Activated CD8-positive, alpha-beta memory T cell treated with anti-CD3 and anti-CD28 coated beads for 48 hours (primary cell): ENCODE data around the gene VAV3.
"Not testable (repeated sequence)": the region's sequence is repeated elsewhere in the genome, so short reads cannot be mapped to it uniquely, and the experiment has no call there.

Experiments
- DNase-seq, 3 experiments: peaks; one replicate each; pipeline ENCODE4 v3.0.0-alpha.2; 2020; ENCODE audit warnings: low read depth in 2 of 3, low spot score in 2 of 3

The VAV3 gene

DNA sequence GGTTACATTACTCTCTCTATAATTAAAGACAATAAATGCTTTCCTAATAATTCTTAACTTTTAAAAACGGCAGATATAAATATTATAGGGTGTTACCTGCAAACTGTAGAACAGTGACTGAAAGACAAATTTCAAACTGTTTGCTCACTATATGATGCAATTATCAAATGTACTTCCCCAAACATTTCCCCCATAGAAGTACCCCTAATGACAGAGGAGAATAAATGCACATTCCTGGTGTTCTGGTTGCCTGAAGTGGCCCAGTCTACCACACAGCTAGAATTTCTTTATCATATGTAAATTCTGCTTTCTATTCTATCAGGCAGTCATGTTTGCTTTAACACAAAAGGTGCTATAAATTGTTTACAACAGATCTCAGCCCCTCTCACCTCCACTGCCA lies 70.4 kb downstream of the VAV3 start:
- no peak for DNase-seq

DNA sequence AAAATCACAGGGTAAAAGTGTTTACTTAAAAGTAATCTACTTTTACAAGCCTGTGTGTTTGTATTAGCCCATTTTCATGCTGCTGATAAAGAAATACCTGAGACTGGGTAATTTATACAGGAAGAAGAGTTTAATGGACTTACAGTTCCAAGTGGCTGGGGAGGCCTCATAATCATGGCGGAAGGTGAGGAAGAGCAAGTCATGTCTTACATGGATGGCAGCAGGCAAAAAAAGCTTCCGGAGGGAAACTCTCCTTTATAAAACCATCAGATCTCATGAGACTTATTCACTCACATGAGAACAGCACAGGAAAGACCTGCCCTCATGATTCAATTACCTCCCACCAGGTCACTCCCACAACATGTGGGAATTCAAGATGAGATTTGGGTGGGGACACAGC lies 71.6 kb downstream of the VAV3 start:
- not testable (repeated sequence) for DNase-seq

DNA sequence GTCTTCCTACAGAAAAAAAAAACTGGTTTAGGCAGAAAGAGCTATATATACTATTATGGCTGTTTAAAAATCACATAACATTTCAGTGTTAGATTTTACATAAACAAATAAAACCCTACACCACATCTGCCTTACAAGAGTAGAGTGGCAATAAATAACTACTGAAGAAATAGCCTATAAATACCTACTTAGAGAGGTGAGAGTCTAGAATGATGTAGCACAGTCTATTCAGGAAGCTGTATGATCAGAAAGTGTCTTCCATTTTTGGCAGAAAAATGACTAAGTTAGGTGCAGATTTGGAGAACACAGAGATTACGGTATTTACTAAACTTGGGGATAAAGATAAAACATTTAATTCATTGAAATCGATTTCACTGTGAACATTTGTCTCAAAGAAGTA lies 75.5 kb downstream of the VAV3 start:
- no peak for DNase-seq

DNA sequence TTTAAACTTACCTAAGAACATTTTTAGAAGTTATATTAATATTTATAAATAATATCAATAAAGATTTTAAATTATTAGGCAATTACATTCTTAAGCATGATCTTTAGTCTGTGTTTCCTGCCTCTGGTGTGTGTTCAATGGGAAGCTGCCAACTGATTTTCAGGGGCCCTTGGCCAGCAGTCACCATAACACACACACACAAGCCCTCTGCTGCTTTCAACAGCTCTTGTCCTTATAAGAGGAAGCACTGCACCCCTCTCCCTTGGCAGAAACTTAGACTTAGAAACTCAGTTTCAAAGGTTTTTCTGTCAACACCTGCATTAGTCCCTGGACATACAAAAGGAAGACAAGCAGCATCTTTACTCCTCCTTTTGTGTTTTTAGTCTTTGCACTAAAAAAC lies 81.4 kb downstream of the VAV3 start:
- no peak for DNase-seq

DNA sequence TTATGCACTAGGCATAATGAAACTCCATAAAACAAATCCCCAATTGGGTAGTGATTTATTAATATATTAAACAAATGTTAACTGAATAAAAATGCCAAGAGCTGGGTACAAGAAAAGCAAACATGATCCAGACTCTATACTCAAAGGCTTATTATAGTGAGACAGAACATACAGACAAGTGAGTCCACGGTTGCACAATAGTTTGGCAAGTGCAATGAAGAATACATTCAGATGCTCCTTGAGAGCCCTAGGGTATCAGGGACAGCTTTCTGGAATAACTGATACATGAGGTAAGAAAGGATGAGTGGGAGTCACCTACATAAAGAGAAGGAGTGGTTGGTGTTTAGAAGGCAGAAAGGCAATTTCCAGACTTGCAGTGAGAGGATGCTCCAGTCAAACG lies 85.1 kb downstream of the VAV3 start:
- DNase-seq, result no peak

DNA sequence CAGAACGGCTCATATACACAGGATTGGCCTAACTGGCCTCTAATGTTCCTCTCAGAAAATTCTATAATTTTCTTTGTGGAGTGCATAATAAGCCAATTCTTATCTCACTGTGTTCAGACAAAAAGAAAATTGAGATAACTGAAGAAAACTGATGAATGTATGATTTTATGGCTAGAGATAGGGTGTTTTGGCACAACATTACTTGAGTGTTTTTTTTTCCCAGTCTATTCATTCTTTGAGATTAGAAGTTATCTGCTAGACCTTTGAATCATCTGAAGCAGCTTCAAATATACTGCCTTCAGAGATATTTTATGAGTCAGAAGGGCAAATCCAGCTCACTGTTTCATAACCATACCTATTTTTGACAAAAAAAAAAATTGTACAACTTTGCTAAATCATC lies 85.6 kb downstream of the VAV3 start:
- DNase-seq, result no peak

DNA sequence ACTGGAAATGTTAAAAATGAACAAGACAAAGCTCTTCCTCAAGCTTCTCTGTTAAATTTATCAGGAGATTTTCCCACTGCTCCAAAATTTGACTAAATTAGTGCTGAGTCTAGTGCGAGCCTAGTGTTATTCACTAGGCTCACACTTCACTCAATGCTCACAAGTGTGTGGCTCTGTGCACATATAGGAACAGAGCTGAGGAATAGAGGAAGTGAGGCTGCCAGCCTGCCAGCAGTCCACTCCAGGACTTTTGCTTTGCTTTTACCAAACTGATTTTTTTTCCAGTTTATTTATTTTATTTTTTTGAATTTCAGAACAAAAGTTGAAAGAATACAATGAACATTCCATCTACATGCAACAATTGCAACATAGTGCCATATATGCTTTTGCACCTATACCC lies 87.2 kb downstream of the VAV3 start:
- DNase-seq, result no peak

DNA sequence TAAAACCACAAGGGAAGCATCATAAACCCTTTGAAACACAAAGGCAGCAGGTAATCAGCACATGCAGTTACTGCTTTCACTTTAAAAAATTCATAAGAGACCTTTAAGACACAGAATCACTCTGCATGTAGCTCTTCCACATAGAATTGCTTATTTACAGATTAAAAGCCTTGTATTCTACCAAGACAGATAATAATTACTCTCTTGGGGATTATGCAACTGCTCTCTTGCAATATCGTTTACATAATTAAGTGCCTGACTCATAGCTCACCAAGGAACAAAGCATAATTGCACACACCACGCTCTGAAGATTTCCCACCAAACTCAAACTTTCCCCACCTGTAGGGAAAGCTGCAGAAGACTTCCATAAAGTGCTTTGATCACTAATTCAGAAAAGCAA lies 87.9 kb downstream of the VAV3 start:
- no peak for DNase-seq

DNA sequence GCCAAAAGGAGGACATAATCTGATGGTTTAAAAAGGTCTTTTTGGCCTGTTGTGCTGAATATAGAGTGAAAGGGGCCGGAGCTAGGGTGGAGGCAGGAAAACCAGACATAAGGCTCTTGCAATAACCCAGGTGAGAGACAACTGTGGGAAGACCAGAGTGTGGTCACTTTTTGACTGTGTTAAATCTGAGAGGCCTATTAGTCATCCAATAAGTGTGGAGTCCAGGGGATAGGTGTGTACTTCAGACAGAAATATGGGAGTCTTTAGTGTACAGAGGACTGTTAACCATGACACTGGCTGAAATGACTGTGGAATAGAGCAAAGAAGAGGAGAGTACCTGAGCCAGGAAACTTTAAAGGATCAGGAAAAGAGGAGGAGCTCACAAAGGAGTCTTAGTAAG lies 89.3 kb downstream of the VAV3 start:
- no peak for DNase-seq

DNA sequence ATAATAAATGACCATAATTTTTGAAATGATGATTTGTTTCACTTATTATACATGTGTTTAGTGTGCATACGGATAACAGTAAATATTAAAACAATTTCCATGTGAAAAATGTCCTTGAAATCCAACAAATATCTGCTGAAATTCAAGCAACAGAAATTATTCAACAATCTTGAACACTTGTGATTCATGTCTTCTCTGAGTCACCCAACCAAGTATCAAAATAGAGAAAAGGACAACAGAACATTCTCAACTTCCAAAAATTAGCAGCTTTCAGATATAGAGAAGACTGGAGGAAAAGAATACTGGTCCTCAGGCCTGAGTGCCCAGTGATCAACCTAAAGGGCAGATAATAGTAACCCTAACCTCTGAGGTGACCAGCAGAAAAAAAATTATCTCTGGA lies 90.8 kb downstream of the VAV3 start:
- no peak for DNase-seq

DNA sequence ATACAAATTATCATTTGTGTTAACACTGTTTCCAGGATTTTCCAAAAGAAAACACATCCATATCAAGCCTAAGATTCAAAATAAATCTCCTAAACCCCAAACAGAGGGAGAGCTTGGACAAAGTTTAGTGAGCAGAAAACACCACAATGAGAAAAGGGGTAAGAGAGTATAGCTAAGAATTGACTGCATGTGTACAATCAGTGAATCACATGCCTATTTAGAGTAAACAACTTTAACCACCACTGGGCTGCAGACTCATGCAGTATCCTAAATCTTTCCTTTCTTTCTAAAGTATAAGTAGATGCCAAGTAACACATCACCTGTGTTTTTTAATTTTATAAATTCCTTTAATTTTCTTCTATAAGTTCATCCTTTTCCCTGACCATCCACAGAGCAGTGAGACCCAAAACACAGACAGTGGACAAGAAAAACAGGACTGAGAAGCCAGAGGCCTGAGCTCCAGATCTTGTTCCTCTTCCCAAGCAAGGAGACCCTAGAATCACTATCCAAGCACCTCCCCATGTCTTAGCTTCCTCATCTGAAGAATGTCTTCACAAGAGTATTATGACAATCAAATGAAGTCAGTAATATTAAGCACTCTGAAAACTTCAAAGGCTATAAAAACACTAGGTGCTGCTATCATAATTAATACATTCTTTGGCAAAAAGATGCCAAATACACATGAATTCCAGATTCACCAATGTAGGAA lies 93.1 kb downstream of the VAV3 start:
- no peak for DNase-seq

DNA sequence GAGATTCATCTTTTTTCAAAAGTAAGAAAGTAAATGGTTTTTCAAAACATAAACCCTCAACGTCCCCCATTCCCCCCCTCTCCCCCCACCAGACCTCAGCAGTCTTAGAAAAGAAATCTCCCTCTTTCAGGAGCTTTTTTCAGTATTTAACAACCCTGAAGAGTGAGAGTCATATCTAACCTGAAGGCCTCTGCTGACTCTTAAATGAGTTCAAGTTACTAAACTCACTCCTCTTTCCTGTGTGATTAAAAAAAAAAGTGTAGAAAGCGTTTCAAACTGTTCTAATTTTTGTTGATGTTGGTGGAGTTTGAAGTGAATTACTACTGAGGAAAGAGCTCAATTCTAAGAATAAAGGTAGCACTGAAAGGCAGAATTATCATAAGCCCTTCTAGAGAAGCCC lies 93.7 kb downstream of the VAV3 start:
- DNase-seq, result no peak

DNA sequence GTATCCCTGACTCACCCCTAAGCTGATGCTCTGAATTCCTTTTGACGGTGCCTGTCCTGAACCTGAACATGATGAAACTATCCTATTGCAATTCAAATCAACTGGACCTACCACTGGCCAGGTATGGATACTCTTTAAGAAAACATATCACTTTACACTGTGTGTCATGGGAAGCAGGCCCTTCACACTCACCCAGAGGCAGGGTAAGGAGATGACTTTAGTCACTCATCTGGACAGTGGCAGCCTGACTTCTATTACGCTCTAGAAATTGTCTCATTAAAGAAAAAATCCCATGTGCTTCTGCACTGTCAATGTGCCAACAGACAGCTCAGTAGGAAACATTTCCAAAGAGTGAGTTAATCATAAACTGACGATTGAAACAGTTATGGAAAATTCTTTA lies 94.3 kb downstream of the VAV3 start:
- DNase-seq, result no peak

DNA sequence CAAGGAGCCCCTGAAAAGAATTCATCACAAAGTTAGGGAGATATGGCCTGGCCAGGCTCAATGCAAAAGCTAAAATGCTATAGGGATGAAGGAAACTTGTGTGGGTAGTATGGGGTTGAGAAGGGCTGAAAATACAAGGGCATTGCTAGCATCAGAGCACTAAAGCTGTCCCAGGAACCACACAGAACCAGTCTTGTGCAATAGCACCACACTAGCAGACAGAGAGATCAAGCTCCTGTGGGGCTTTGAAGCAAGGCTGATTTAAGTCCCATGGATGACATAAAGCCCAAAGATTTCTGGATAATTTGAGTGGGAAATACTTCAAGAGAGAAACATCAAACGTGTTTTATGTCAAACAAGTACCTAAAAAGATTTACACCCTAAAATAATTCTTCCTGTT lies 97.1 kb downstream of the VAV3 start:
- DNase-seq, result no peak

DNA sequence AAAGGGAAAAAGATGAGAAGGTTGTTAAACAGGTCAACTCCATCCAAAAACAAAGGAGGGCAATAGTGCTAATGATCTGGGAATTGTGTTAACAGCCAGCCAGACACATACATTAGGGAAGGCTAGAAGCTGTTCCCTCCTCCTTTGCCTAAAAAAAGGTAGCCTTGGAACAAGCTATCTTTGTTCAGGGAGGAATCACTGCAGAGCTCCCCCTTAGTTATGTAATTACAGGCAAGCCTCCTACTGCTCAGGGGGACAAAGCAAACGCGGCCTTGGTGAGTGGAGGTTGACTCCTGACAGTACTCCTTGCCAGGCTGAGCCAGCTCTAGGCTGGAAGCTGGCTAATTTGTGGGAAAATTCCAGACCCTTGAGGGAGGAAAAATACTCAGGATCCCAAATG lies 97.6 kb downstream of the VAV3 start:
- no peak for DNase-seq

DNA sequence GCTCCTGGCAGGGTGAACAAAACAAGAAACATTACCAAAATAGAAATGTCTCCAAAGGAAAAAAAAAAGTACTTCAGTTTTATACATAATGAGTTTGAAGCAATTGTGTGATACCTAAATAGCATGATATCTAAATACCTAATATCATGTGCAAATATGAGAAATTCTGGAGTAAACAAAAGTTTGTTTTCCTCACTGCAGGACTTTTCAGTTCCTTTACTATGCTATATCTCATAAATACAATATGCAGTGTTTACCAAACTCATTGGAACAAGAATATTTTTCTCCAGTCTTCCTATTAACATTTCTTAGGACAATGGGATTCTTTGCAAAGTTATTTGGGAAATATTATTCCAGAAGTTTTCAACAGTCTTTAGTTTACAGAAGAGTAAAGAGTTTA lies 98.1 kb downstream of the VAV3 start:
- no peak for DNase-seq

DNA sequence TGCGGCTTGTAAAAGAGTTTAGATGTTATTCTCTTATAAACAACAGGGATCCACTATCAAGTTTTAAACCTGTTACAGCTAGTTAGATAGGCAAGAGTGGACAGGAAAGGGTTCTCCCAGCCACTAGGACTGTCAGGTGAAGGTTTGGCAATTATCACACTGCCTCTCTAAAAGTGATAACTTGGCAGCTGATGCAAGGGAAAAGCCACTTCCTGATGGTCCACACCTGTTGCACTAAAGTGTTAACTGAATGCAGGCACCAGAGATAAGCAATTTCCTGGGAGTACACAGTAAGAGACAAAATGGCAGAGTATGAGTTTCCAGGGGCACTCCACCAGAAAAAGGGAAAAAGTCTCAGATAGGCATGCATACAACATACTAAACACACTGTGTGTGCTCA lies 99.4 kb downstream of the VAV3 start:
- no peak for DNase-seq

DNA sequence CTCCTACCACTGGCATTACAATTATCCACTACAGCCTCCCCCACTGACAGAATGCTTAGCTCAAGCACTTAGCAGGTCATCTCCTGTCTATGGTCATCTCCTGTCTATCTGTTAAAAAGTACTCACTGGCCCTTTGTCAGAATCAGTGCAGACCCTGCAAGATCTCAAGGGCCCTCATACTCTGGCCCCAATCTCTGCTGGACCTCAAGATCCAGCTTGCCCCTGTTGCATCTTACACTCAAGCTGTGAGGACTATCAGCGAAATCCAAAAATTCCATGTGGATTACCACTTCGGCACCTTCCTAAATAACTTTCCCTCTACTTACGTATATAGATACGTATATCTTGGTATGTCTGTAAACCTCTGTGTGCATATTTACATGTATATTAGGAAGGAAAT lies 101.6 kb downstream of the VAV3 start:
- no peak for DNase-seq

DNA sequence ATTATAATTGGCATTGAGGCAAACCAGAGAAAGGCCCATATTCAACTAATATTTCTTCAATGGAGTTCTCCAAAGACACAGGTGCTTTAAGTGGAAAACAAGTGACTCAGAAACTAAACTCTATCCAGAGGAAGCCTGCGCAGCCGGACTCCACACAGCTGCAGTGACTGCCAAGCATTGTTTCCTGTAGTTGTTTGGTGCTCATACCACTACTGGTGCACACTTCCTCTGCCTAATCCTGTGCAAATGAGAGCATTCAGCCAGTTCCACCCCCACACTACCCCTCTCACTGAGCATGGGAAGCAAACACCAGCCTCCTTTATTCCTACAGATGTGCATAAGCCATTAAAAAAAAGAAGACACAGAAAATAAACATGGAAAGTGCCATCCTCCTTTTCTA lies 102.9 kb downstream of the VAV3 start:
- no peak for DNase-seq

DNA sequence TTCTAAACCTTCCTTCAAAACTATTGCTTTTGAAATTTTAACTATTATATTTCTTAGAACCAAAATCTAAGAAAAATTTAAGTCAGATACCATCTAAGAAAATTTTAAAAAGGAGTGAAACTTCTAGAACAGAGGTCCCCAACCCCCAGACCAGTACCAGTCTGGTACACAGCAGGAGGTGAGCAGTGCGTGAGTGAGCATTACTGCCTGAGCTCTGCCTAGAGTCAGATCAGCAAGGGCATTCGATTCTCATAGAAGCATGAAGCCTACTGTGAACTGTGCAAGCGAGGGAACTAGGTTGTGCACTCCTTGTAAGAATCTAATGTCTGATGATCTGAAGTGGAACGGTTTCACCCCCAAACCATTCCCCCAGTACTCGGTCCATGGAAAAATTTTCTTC lies 106.7 kb downstream of the VAV3 start:
- DNase-seq, result no peak

DNA sequence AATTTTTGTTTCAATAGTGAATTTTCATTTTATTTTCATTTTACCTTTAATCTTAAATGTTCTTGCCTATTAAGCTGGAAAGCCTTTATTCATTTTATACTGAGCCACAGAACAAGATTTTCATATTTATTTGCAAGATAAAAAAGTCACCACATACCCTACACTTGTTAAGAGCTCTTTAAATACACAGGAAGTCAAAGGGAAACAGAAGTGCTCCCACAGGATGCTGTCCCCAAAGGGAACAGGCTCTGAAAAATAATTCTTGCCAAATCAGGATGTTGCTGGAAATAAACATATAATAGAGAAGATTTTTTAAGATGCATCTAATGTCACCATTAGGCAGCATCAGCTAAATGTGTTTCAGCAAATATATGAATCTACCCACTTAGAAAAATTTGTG lies 113.6 kb downstream of the VAV3 start:
- DNase-seq, result no peak

DNA sequence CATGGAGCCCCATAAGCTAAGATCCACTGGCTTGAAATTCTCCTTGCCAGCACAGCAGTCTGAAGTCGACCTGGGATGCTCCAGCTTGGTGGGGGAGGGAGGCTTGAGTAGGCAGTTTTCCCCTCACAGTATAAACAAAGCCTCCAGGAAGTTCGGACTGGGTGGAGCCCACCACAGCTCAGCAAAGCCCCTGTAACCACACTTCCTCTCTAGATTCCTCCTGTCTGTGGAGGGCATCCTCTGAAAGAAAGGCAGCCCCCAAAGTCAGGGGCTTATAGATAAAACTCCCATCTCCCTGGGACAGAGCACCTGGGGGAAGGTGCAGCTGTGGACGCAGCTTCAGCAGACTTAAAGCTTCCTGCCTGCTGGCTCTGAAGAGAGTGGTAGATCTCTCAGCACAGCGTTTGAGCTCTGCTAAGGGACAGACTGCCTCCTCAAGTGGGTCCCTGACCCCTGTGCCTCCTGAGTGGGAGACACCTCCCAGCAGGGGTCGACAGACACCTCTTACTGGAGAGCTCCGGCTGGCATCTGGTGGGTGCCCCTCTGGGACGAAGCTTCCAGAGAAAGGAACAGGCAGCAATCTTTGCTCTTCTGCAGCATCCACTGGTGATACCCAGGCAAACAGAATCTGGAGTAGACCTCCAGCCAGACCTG lies 120.3 kb downstream of the VAV3 start:
- DNase-seq, result not testable (repeated sequence)

DNA sequence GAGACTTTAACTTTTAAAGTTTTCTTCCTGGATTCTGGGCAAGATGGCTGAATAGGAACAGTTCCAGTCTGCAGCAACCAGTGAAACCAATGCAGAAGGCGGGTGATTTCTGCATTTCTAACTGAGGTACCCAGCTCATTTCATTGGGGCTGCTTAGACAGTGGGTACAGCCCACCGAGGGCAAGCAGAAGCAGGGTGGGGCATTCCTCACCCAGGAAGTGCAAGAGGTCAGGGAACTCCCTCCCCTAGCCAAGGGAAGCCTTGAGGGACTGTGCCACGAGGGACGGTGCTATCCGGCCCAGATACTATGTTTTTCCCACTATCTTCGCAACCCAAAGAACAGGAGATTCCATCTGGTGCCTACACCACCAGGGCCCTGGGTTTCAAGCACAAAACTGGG lies 121.0 kb downstream of the VAV3 start:
- no peak for DNase-seq
